ENCODE results near the gene PAWR. TPM values are rescaled to one million over a fixed set of nuclear protein-coding genes. Genes with fewer than 3 reads are reported as not detected.
A peak's percentile ranks its signal among the peaks of the same experiment; 100 is the strongest.

Gene PAWR
- total and polyA plus RNA-seq, 2 of the 13 experiments (the other 11 are each of a cell fraction or from before 2014, with no cell fraction given) = 29.1 to 36.1 TPM

DNA sequence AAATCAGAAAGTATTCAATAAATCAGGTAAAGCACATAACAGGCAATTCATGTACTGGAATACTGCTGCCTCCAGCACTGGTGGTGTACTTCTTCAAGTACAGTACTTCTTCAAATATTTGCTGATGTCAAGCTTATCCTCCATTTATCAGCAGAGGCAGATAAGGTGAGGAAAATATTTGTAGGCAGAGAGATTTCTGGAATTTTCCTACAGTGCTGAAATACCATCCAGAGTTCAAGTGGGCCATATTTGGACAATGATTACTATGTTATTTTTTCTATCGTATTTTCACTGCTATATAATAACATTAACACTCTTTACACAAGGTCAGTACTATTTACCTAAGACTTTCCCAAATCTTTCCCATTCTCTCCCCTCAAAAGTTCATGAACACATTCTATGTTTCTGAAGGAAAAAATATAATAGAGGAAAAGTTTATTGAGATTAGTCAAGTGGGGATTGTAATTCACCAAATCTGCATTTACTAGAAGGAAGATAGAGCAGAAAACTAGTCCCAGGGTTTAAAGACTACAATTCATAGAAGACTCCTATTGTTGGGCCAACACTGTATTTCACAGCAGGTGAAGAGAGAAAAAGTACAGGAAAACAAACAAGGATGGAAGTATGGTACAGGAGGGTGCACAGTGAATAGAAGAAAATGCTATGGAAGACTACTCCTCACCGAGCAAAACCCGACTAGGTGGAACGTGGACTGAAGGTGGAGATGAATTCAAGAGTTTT is 141.1 kb downstream of the PAWR start (continued):
- TF ChIP-seq POLR2AphosphoS2 (IDR thresholded peaks at IDR 0.05; ENCODE audit: low read depth, low read length) = no peak
- TF ChIP-seq TAF1 (CRISPR knock-in tag; IDR thresholded peaks at IDR 0.05) = no peak
- TF ChIP-seq FOXO1 (CRISPR knock-in tag; IDR thresholded peaks at IDR 0.05) = peak; percentile 77; the same call in 1 of the 2 replicates
- no peak for TF ChIP-seq ZNF607 (CRISPR knock-in tag; IDR thresholded peaks at IDR 0.05; ENCODE audit: borderline replicate concordance)
- no peak for TF ChIP-seq ATAD3A (CRISPR knock-in tag; IDR thresholded peaks at IDR 0.05)
- no peak for TF ChIP-seq ATM (IDR thresholded peaks at IDR 0.05; ENCODE audit: borderline replicate concordance)
- no peak for TF ChIP-seq RBFOX2 (IDR thresholded peaks at IDR 0.05; ENCODE audit: low read depth, low read length)
- no peak for TF ChIP-seq GPN1 (CRISPR knock-in tag; IDR thresholded peaks at IDR 0.05; ENCODE audit: borderline replicate concordance)
- TF ChIP-seq, protein P1, sequence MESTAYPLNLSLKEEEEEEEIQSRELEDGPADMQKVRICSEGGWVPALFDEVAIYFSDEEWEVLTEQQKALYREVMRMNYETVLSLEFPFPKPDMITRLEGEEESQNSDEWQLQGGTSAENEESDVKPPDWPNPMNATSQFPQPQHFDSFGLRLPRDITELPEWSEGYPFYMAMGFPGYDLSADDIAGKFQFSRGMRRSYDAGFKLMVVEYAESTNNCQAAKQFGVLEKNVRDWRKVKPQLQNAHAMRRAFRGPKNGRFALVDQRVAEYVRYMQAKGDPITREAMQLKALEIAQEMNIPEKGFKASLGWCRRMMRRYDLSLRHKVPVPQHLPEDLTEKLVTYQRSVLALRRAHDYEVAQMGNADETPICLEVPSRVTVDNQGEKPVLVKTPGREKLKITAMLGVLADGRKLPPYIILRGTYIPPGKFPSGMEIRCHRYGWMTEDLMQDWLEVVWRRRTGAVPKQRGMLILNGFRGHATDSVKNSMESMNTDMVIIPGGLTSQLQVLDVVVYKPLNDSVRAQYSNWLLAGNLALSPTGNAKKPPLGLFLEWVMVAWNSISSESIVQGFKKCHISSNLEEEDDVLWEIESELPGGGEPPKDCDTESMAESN (CRISPR knock-in tag; conservative IDR thresholded peaks at IDR 0.05) = 0 out of 2 replicates have a peak, but pooled peaks have one; percentile 25
- TF ChIP-seq, protein P2, sequence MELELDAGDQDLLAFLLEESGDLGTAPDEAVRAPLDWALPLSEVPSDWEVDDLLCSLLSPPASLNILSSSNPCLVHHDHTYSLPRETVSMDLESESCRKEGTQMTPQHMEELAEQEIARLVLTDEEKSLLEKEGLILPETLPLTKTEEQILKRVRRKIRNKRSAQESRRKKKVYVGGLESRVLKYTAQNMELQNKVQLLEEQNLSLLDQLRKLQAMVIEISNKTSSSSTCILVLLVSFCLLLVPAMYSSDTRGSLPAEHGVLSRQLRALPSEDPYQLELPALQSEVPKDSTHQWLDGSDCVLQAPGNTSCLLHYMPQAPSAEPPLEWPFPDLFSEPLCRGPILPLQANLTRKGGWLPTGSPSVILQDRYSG (CRISPR knock-in tag; IDR thresholded peaks at IDR 0.05) = no peak
- no peak for TF ChIP-seq U2AF2 (IDR thresholded peaks at IDR 0.05; ENCODE audit: low read depth, low read length)
- no peak for TF ChIP-seq ZNF605 (CRISPR knock-in tag; IDR thresholded peaks at IDR 0.05)
- no peak for TF ChIP-seq ZNF556 (CRISPR knock-in tag; IDR thresholded peaks at IDR 0.05; ENCODE audit: borderline replicate concordance)
- TF ChIP-seq ZBTB8A (CRISPR knock-in tag; IDR thresholded peaks at IDR 0.05; ENCODE audit: borderline replicate concordance, low read depth) = no peak
- no peak for TF ChIP-seq ZNF207 (IDR thresholded peaks at IDR 0.05; ENCODE audit: borderline replicate concordance)
- TF ChIP-seq ZNF12 (CRISPR knock-in tag; IDR thresholded peaks at IDR 0.05) = no peak
- TF ChIP-seq, protein P3, sequence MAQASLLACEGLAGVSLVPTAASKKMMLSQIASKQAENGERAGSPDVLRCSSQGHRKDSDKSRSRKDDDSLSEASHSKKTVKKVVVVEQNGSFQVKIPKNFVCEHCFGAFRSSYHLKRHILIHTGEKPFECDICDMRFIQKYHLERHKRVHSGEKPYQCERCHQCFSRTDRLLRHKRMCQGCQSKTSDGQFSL (CRISPR knock-in tag; IDR thresholded peaks at IDR 0.05) = no peak
- no peak for TF ChIP-seq BRD4 (CRISPR knock-in tag; IDR thresholded peaks at IDR 0.05)
- TF ChIP-seq, protein P4, sequence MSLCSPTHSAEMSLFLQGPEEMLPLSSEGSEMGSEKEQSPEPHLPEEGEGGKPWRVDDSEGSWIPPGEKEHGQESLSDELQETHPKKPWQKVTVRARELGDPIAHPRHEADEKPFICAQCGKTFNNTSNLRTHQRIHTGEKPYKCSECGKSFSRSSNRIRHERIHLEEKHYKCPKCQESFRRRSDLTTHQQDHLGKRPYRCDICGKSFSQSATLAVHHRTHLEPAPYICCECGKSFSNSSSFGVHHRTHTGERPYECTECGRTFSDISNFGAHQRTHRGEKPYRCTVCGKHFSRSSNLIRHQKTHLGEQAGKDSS (CRISPR knock-in tag; IDR thresholded peaks at IDR 0.05; ENCODE audit: borderline replicate concordance, low read depth) = no peak
- TF ChIP-seq SOX13 (IDR thresholded peaks at IDR 0.05) = peak; percentile 51; the same call in 1 of the 2 replicates
- TF ChIP-seq SOX13 (CRISPR knock-in tag; conservative IDR thresholded peaks at IDR 0.05 in 1 of 2, IDR thresholded peaks at IDR 0.05 in 1 of 2) = peak in 1 of 2 experiments; percentile 87; a peak in 2 of 4 replicates
- no peak for TF ChIP-seq ZNF329 (CRISPR knock-in tag; IDR thresholded peaks at IDR 0.05; ENCODE audit: low read depth)
- TF ChIP-seq, protein P5, sequence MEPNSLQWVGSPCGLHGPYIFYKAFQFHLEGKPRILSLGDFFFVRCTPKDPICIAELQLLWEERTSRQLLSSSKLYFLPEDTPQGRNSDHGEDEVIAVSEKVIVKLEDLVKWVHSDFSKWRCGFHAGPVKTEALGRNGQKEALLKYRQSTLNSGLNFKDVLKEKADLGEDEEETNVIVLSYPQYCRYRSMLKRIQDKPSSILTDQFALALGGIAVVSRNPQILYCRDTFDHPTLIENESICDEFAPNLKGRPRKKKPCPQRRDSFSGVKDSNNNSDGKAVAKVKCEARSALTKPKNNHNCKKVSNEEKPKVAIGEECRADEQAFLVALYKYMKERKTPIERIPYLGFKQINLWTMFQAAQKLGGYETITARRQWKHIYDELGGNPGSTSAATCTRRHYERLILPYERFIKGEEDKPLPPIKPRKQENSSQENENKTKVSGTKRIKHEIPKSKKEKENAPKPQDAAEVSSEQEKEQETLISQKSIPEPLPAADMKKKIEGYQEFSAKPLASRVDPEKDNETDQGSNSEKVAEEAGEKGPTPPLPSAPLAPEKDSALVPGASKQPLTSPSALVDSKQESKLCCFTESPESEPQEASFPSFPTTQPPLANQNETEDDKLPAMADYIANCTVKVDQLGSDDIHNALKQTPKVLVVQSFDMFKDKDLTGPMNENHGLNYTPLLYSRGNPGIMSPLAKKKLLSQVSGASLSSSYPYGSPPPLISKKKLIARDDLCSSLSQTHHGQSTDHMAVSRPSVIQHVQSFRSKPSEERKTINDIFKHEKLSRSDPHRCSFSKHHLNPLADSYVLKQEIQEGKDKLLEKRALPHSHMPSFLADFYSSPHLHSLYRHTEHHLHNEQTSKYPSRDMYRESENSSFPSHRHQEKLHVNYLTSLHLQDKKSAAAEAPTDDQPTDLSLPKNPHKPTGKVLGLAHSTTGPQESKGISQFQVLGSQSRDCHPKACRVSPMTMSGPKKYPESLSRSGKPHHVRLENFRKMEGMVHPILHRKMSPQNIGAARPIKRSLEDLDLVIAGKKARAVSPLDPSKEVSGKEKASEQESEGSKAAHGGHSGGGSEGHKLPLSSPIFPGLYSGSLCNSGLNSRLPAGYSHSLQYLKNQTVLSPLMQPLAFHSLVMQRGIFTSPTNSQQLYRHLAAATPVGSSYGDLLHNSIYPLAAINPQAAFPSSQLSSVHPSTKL (CRISPR knock-in tag; IDR thresholded peaks at IDR 0.05) = peak; percentile 94
